A673 (cell line): Measurements from ENCODE around the gene PRKAR1A. TPM values are rescaled to one million over a fixed set of nuclear protein-coding genes. Genes with fewer than 3 reads are reported as not detected.

Experiments used
- BruUV-seq: library from RNA; stranded (reverse); fragments of 400-500 nt; replicated peaks from 2 replicates; lab custom pipeline; 2021; lab: Mats Ljungman, UMichigan
- CTCF ChIA-PET: fragments of 300-600 bp; sonication (Branson Sonifier 250); formaldehyde crosslinking; loops from one replicate; lab custom pipeline; 2022; ENCODE audit warnings: antibody characterized with exemption; lab: Charles Lee
- POLR2A ChIA-PET: fragments of 300-600 bp; sonication (Branson Sonifier 250); formaldehyde crosslinking; loops from one replicate; lab custom pipeline; 2022; ENCODE audit warnings: antibody characterized with exemption; ENCODE audit not compliant: low non-redundant PET; lab: Charles Lee
- DNase-seq: peaks from one replicate; pipeline ENCODE4 v3.0.0-alpha.2; 2015; ENCODE audit warnings: low spot score
- H3K27ac ChIP-seq: fragments of 200-600 bp; sonication (generic); 2 replicates; pipeline ENCODE4 v1.5.1; 2016; ENCODE audit warnings: mixed run types, low read depth, mild to moderate bottlenecking, mixed read lengths, antibody characterized with exemption, low read length; ENCODE audit not compliant: poor library complexity, severe bottlenecking
- H3K27me3 ChIP-seq: fragments of 200-600 bp; sonication (generic); replicated peaks from 2 replicates; pipeline ENCODE4 v1.6.1; 2017; ENCODE audit warnings: mixed run types, low read depth, mild to moderate bottlenecking, mixed read lengths, antibody characterized with exemption, low read length; ENCODE audit not compliant: insufficient read depth, poor library complexity
- H3K36me3 ChIP-seq: fragments of 200-600 bp; sonication (generic); 2 replicates; pipeline ENCODE4 v1.6.1; 2016; ENCODE audit warnings: mixed run types, mild to moderate bottlenecking, mixed read lengths, antibody characterized with exemption, low read length; ENCODE audit not compliant: insufficient read depth, poor library complexity, severe bottlenecking
- H3K4me1 ChIP-seq: fragments of 200-600 bp; sonication (generic); 2 replicates; pipeline ENCODE4 v1.6.1; 2017; ENCODE audit warnings: mixed run types, mild to moderate bottlenecking, mixed read lengths, antibody characterized with exemption, low read length; ENCODE audit not compliant: insufficient read depth, poor library complexity, severe bottlenecking
- H3K4me3 ChIP-seq: fragments of 200-600 bp; sonication (generic); 2 replicates; pipeline ENCODE4 v1.5.1; 2016; ENCODE audit warnings: low read depth, mixed run types, mild to moderate bottlenecking, mixed read lengths, low read length; ENCODE audit not compliant: poor library complexity, severe bottlenecking
- H3K9me3 ChIP-seq: fragments of 200-600 bp; sonication (generic); 2 replicates; pipeline ENCODE4 v1.6.1; 2016; ENCODE audit warnings: mixed run types, low read depth, mild to moderate bottlenecking, mixed read lengths, antibody characterized with exemption, low read length; ENCODE audit not compliant: poor library complexity, severe bottlenecking
- CTCF ChIP-seq: fragments of 300-800, 200-600 bp; sonication (generic); conservative IDR thresholded peaks from 2 replicates; pipeline ENCODE4 v1.5.1; 2017; ENCODE audit warnings: low read depth, mild to moderate bottlenecking, antibody characterized with exemption, low read length, moderate library complexity, mixed read lengths
- EZH2 ChIP-seq: fragments of 200-600 bp; sonication (generic); IDR thresholded peaks from 2 replicates; pipeline ENCODE4 v1.6.1; 2017; ENCODE audit warnings: borderline replicate concordance, low read depth, mild to moderate bottlenecking, mixed read lengths, antibody characterized with exemption, low read length; ENCODE audit not compliant: poor library complexity, severe bottlenecking
- intact Hi-C: fragments of 100-400 bp; cut with micrococcal nuclease; formaldehyde crosslinking; loops from one replicate; pipeline ENCODE4 v1.10.0; 2022; ENCODE audit not compliant: unreplicated experiment
- total RNA-seq: library from RNA; stranded (reverse); gene quantifications from 2 replicates; pipeline ENCODE4 v1.2.3, GENCODE V29; 2021

The PRKAR1A gene
- total RNA-seq, 1 experiment from 2014 or later: 168 TPM

- no peaks in the 10 kb centered on the region for H3K4me1 ChIP-seq
- no peak overlapping the region for H3K27ac ChIP-seq
- BruUV-seq: no TSS peak
- CTCF ChIA-PET: no interaction called here
- no peaks in the 10 kb centered on the region for H3K9me3 ChIP-seq
- intact Hi-C loops: no loop called here
- no peaks in the 10 kb centered on the region for H3K36me3 ChIP-seq
- H3K4me3 ChIP-seq: no peak overlapping the region
- no peak for TF ChIP-seq EZH2
- TF ChIP-seq CTCF: no peak
- POLR2A ChIA-PET: no interaction called here
- H3K27me3 ChIP-seq: peaks cover 9% of the 10 kb centered on the region
- DNase-seq: no peak
Measured at GRCh38 chr17:68587847-68588246, 75.6 kb downstream of the PRKAR1A start.

- BruUV-seq: no TSS peak
Measured at GRCh38 chr17:68588362-68588761, 76.1 kb downstream of the PRKAR1A start.

GRCh38 chr17:68589086-68589485 lies 76.9 kb downstream of the PRKAR1A start:
- TF ChIP-seq CTCF (no peak), EZH2 (no peak)
- ChIA-PET POLR2A (no interaction called here), CTCF (no interaction called here)
- H3K4me3 ChIP-seq: no peak overlapping the region
- intact Hi-C loops: no loop called here
- no peak for DNase-seq
- H3K27me3 ChIP-seq: peaks cover 10% of the 10 kb centered on the region
- no peaks in the 10 kb centered on the region for H3K36me3 ChIP-seq
- no peaks in the 10 kb centered on the region for H3K4me1 ChIP-seq
- no TSS peak for BruUV-seq
- H3K9me3 ChIP-seq: no peaks in the 10 kb centered on the region
- no peak overlapping the region for H3K27ac ChIP-seq

More at GRCh38 chr17:68588362-68588761, 76.1 kb downstream of the PRKAR1A start:
- intact Hi-C loops: no loop called here
- Histone ChIP-seq H3K27me3 (peaks cover 10% of the 10 kb centered on the region), H3K27ac (no peak overlapping the region), H3K4me1 (no peaks in the 10 kb centered on the region), H3K4me3 (no peak overlapping the region), H3K36me3 (no peaks in the 10 kb centered on the region), H3K9me3 (no peaks in the 10 kb centered on the region)
- no peak for DNase-seq
- CTCF ChIA-PET: no interaction called here
- TF ChIP-seq CTCF: no peak
- TF ChIP-seq EZH2: no peak
- POLR2A ChIA-PET: no interaction called here
